NOMO-1 treated with dmso at 0.1 percent for 144 hours (cell line): ENCODE data around the gene CST7.

Experiments used
- DNase-seq: peaks from one replicate; lab custom pipeline; 2025; ENCODE audit not compliant: unreplicated experiment; lab: John Stamatoyannopoulos, UW

The CST7 gene

DNA sequence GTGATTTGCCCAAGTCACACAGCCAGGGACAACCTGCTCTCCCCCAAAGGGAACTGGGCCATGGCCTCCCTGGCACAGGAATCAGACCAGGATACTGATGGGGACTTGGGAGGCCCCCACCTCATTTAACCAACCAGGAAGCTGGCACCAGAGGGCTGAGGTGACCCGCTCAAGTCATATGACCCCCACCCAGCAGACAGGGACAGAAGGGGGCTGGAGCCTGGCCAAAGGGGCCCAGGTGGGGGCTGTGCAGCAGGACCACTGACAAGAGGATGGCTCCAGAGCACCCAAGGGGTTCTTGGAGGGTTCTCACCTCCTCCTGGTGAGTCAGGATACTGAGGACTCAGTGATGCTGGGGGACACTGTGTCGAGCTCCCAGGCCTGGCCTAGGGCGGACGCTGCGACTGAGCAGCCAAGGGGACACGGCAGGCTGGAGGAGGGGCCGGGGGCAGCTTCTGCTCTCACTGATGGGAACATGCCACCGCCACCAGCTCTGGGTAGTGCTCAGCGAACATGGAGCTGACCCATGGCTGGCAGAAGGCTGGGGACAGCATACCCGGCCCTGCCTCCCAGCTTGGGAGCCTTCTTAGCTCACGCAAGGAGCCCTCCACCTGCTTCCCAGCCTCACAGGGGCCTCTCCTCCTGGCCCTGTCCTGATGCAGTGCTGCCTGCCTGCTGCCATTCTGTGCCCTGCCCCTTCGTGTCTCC, 1.2 kb downstream of the CST7 start:
- DNase-seq: no peak

DNA sequence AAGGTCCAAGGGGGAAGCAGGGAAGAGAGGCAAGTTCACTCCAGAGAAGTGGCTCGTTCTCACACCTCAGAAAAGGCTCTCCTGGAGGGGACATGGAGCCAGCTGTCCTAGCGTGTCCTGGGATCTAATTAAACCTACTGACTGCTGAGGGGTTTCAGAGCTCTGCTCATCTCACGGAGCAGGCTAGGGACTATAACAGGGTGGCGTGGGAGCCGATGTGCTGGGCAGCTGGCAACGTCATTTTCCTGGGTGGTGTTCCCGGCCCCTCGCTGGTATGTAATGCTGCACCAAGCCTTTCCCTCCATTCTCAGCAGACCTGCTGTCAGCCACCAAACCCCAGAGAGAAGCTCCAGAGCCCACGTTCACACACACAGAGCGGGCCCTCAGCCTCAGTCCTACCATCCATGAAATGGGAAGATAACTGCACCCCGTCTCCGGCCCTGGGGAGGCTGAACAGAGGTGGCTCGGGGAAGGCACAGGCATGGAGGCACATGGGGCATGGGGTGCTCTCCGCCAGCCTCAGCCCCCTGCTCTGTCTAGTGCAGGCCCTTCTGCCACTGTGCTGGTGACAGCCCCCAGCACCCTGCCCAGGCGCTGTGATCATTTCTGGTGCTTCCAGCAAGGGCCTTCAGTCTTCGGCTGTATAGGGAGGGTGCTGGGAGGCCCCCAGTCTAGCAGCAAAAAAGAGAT, 1.9 kb downstream of the CST7 start:
- no peak for DNase-seq

DNA sequence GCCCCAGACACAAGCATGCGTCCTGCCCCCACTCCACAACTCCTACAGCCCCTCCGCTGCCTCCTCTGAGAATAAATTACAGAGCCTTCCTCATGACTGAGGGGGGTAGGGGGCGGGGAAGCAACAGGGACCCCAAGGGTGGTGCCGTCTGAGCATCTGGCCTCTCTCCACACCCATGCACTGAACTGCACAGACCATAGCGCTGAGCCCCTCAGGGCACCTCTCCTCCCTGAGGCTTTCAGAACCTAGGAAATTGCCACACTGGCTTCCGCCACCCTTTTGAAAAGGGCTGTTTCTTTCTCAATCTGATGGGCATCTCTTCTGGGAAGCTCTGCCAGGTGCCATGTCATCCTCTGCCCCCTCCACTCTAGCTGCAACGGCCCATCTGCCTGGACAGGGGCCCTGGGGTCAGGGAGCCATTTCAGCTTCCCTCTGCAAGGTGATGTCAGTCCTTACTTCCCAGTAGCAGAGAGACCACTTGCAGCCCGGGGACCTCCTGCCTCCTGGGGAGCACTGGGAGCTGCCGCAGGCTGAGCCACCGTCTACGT, 2.5 kb downstream of the CST7 start:
- DNase-seq: no peak

DNA sequence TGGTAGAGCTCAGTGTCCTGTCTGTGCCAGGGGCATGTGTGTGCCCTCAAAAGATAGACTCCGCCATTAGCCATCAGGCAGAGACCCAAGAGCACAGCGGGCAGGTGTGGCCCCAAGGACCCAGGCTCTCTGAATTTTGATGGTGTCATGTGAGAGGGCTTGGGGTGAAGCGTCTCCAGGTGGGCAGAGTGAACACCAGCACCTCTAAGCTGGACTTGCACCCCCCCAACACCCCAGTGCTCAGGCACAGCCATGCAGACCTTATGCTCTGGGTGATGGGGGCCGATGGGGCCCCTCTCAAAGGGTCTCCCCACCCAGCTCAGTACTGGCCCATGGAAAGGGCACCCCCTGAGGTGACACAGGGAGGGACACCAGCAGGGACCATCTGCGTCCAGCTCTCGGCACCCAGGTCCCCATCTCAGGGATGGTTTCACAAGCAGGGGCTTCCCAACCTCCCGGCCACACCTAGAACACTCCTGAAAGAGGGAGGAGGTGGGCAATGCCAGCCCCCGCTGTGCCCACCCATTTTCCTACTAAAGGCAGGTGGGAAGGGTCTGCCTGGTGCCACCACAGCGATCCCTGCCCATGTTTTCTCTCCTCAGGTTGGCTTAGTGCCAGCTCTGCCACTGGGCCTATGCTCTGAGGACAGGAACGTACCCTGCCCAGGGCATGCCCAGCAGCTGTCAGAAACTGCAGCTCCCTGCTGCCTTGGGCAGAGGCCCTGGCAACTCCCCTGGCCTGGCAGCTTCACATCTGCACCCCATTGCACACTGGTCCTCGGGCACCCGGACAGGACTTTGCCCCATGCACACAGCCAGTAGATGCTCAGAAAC, 3.5 kb downstream of the CST7 start:
- DNase-seq: no peak

DNA sequence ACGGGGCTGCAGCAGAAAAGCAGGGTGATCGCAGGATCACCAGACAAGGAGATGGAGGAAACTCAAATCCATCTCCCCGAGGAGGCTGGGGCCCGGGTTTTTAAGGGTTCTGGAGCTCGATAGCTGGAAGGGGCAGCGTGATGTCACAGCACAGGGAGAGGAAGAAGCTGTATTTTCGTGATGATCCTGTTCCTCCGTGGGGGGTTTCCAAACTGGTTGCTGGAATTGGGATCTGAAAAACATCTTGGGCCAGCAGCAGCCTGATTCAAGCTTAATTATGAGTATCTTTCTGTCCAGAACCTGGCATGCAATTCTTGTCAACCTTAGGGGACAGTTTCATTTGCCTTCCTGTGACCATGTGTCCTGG, 4.1 kb downstream of the CST7 start:
- no peak for DNase-seq

DNA sequence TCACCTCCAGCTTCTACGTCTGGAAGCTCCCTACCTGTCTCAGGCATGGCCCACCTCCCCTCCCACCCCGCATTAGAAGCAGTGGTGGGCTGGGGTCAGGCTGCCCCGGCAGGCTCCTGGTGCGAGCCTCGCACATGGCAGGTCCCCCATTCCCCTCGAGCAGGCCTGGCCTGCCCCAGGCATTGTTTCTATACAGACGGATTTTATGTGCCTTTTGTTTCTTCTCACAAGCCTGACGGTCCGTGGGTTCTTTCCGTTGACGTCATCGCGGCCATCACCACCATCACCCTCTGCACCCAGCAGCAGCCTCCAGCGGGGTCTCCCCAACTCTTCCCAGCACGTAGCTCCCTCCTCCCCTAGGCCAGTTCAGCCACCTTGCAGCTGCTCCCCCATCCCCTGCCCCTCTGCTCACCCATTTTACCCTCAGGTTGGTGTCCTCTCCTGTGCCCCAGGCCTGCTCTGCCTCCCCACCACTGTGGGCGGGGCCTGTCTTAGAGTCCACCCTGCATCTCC, 4.6 kb downstream of the CST7 start:
- DNase-seq: no peak

DNA sequence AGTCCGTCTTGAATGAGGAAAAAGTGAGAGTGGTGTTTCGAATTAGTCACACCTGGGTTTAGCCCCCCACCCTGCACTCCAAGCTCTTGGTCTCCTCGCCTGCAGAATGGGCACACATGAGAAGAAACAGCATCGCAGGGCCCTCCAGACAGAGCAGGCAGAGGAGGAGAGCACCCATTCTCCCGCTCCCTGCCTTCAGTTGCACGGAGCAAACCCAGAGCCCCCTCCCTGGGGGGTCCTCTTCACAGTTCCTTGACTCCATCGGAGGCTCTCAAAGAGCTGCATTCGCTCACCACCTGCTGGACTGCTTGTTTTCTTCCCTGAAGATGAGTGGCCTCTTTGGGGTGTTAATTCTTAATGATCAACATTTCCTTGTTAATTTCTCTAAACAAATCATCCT, 5.1 kb downstream of the CST7 start:
- DNase-seq: no peak

DNA sequence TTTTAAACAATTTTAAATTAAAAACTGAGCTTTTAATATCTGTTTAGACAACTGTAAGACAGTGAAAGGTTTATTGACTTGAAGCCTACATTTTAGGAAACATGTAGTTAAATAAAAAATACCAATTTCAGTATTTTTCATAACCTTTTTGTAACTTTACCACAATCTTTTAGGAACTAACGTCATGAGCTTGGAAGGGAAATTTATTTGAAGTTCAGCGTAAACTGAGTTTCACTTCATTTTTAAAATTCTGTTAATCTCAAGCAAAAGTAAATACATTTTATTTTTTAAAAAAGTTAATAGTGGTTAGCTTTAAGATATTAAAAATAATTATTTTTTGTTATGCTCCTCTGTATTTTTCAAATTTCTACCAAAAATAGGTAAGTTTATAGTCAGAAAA, 5.5 kb downstream of the CST7 start:
- DNase-seq: no peak

DNA sequence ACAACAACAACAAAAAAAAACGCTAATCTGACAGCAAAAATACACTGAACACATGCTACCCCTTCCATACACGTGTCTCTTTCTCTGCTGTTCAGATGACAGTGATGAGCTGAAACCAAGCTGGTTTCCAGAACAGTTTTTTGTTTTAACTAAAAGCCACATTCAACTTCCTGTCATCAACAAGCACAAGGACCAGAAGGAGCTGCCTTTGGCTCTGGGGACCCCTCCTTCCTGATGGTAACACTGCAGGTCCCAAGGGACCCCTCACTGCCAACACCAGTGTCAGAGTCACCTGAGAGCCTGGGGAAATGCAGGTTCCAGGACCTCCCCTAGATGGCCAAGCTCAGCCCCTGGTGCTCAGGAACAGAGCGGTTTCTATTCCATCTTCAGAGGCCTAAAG, 6.0 kb downstream of the CST7 start:
- no peak for DNase-seq

DNA sequence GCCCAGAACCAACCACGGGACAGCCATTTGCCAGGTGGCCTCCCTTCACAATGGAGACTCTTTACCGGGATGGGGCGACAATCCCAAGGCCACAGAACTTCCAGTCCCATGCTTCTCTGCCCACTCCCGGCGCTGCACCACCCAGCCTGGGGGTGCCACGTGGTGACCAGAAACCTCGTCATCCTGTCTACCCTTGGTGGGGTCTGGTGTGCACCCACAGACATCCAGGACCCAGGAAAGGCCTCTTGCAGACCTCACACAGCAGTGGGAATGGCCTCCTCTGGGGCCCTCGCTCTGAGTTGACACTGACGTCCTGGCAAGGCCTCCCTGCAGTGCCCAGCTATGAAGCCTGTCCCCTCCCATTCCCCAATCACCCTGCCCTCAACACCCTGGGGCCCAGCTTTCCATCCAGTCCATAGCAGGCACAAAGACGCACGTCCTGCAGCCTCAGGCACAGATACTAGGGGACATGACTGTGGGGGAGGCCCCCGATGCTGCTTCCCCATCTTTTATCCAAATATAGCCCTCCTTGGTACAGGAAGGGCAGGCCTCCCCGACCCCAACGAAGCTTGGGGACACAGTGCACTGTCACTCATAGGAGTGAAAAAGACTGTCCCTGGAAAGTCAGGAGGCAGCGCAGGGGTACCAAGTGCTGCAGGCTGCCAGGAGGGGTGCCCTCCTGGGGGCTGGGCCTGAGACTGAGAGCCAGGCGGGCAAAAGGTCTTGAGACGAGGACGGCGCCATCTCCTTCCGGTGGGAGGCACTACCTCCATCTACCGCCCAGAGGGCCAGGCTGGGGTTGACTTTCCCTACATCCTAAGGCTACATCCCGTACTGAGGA, 7.2 kb downstream of the CST7 start:
- DNase-seq: no peak

DNA sequence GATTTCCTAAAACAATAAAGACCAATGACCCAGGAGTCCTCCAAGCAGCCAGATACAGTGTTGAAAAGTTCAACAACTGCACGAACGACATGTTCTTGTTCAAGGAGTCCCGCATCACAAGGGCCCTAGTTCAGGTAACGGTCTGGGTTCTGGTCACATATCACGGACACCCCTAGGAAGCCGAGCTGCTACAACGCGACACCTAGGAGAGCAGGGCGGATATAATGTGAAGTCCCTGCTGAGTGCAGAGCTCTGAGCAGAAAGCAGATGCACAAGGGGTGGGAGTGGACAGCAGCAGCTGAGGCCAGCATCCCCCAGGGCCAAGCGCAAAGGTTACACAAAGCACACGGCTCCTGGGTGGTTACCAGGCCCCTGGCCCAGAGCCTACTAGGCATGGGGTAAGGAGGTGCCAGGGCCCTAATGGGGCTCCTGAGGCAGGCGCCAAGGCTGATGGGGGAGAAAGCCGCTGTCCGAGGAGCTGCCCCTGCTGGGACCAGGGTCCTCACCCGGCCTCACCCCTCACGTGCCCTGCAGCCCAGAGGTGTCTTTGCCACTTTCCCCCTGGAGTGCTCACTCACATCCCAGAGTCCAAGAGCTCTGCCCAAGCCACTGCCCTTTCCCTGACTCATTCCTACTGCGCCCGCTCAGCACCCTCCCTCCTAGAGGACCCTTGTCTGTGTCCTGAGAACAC, 8.4 kb downstream of the CST7 start:
- no peak for DNase-seq

DNA sequence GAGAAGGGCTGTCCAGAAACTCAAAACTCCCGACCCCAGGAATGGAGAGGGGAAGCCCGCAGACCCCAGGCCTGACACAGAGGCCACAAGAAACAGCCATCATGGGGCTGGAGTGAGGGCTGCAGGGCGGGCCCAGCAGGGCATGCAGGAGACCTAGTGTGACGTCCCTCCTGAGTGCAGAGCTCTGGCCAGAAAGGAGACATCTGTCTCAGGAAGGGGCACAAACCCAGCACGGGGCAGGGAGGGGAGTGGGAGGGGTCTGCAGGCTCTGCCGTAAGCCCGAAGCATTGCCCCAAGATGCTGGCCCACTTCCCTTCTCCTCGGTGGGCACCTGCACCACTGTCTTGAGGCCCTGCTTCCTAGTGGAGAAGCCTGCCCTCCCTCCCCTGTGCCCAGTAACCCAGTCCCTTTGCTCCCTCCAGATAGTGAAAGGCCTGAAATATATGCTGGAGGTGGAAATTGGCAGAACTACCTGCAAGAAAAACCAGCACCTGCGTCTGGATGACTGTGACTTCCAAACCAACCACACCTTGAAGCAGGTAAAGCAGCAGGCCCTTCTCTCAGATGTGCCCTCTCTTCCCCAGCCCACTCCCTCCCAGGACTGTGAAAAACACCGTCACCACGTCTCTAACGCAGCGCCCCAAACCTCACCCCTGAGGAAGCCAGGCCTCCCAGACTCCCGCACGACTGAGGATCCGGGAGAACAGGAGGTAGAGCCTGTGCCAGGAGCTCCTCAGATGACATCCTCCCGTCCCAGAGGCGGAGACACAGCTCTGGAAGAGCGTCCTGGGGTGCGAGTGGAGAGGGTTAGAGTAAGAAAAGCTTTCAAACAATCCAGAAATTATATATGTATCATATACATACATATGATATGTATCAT, 9.7 kb downstream of the CST7 start:
- no peak for DNase-seq

DNA sequence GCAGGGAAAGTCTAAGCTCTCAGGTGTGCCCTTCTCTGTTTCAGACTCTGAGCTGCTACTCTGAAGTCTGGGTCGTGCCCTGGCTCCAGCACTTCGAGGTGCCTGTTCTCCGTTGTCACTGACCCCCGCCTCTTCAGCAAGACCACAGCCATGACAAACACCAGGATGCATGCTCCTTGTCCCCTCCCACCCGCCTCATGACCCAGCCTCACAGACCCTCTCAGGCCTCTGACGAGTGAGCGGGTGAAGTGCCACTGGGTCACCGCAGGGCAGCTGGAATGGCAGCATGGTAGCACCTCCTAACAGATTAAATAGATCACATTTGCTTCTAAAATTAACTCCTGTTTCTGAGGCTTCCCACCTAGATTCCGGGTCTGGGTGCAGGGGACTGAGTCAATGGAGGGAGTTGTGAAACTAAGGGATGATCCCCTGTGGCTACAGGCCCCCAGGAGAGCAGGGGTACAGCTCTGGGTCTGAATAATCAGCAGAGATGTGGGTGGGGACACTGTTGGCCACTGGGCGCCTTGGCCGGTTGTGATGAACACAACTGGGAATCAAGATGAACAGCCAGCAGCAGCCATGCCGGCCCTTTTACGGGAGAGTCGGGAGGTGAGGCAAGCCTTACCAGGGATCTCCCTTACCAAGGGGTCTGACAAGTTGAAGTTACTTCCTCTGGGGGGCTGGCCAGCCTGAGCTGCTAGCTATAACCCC, 10.7 kb downstream of the CST7 start:
- no peak for DNase-seq

DNA sequence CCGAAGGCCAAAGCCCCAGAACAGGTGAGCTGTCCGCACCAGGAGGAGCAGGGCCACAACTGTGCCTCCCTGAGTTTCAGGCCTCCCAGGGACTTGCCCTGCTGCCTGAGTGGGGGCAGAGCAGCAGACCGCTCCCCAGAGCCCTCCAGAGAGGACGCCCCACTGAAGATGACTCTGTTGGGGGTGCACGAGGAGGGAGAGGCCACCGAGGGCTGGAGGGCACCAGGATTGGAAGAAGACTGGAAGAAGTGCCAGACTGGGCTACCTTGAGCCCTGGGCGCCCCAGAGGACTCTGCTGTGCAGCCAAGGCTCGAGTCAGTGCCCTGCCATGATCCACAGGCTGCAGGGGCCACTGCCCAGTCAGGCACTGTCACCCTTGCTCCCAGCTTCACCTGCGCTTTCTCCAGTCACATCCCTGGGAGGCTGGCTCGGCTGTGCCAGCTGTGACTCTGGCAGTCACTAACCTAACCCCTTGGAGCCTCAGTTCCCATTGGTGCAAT, 11.3 kb downstream of the CST7 start:
- no peak for DNase-seq

DNA sequence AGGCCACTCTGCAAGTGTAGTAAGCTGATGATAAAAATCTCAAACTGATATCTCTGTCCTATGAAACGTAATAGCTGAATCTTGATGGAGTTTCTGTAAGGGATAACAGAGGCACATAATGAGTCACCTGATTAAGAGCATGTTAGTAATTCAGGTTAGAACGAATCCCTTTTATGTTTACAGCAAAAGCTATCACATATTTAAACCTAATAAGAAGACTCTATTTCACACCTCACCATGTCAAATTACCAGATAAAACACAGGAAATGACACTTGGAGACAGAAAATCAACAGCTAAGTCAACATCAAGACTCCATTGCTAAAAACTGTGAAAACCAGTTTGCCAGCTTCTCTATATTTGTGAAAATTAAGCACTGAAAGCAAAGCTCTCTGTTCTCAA, 11.8 kb downstream of the CST7 start:
- no peak for DNase-seq

DNA sequence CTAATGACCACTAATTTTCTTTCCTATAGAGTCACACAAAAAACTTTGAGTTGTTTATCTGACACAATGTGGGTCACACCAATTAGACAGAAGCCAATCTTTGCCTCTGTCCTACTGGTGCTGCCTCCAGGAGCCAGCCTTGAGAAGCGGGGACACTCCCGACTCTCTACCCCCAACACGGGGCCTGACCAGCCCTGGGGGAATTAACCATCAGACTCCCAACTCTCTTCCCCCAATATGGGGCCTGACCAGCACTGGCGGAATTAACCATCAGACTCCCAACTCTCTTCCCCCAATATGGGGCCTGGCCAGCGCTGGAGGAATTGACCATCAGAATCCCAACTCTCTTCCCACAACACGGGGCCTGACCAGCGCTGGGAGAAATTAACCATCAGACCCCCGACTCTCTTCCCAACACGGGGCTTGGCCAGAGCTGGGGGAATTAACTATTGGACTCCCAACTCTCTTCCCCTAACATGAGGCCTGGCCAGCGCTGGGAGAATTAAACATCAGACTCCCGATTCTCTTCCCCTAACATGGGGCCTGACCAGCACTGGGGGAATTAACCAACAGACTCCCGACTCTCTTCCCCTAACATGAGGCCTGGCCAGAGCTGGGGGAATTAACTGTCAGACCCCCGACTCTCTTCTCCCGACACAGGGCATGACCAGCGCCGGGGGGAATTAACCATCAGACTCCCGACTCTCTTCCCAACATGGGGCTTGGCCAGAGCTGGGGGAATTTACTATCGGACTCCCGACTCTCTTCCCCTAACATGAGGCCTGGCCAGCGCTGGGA, 12.5 kb downstream of the CST7 start:
- DNase-seq: no peak

DNA sequence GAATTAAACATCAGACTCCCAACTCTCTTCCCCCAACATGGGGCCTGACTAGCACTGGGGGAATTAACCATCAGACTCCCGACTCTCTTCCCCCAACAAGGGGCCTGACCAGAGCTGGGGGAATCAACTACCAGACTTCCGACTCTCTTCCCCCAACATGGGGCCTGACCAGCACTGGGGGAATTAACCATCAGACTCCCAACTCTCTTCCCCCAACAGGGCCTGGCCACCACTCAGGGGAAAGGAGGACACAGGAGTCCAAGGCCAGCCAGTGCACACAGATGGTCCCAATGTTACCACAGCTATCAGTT, 13.1 kb downstream of the CST7 start:
- no peak for DNase-seq

DNA sequence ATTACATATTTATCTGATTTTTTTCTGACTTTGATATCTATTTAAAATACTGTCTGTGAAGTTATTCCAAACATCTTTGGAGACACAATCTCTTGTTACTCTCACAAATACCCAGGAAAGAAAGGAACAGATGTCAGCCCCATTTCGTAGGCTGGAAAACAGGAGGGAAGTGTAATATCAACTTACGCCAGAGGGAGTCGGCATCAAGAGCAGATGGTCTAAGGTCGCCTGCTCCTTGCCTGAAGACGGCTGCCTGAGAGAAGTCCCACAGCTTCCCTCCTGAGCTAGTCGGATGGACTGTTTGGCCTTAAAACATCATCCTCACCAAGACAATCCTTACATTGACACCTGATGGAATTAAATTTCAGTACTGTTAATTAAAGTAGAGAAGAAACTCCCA, 13.4 kb downstream of the CST7 start:
- no peak for DNase-seq
